CD4-positive, alpha-beta memory T cell (primary cell): ENCODE data around the gene RAB40C. TPM values are rescaled to one million over a fixed set of nuclear protein-coding genes. Genes with fewer than 3 reads are reported as not detected.
"Not testable (repeated sequence)": the region's sequence is repeated elsewhere in the genome, so short reads cannot be mapped to it uniquely, and the experiment has no call there.

Experiments
- CTCF ChIA-PET: fragments of 350-600 bp; sonication (Branson Sonifier 250); formaldehyde crosslinking; loops from one replicate; lab custom pipeline; 2021; ENCODE audit warnings: inconsistent platforms; ENCODE audit not compliant: partially characterized antibody; lab: Charles Lee
- POLR2A ChIA-PET: fragments of 350-600 bp; sonication (Branson Sonifier 250); formaldehyde crosslinking; loops from one replicate; lab custom pipeline; 2021; ENCODE audit not compliant: partially characterized antibody; lab: Charles Lee
- DNase-seq, 5 donors: peaks; one replicate each; pipeline versions ENCODE4 v3.0.0 to v3.0.0-alpha.2; 2020 to 2022; ENCODE audit warnings: mixed read lengths in 1 of 5
- H3K27ac ChIP-seq: one replicate; pipeline ENCODE4 v1.7.0; 2013; ENCODE audit warnings: low read depth, low read length
- H3K27me3 ChIP-seq: 2 replicates; pipeline ENCODE4 v1.7.0; 2013; ENCODE audit warnings: mild to moderate bottlenecking, low read length, moderate library complexity; ENCODE audit not compliant: insufficient read depth
- H3K36me3 ChIP-seq: 2 replicates; pipeline ENCODE4 v1.7.0; 2013; ENCODE audit warnings: mild to moderate bottlenecking, low read length, moderate library complexity; ENCODE audit not compliant: insufficient read depth
- H3K4me1 ChIP-seq: 2 replicates; pipeline ENCODE4 v1.7.0; 2013; ENCODE audit warnings: mild to moderate bottlenecking, low read length, moderate library complexity; ENCODE audit not compliant: insufficient read depth
- H3K4me3 ChIP-seq, 2 donors: one replicate each; pipeline ENCODE4 v1.7.0; 2013; ENCODE audit warnings: low read length in 2 of 2, mild to moderate bottlenecking in 1 of 2
- H3K9me3 ChIP-seq, 2 donors: one replicate each; pipeline ENCODE4 v1.7.0; 2013; ENCODE audit warnings: low read length in 2 of 2, control low read depth in 1 of 2; ENCODE audit not compliant: control insufficient read depth in 1 of 2
- H3K27ac Mint-ChIP-seq, 7 donors: one replicate each; pipeline ENCODE4 v1.8.0; 2020 to 2021; ENCODE audit warnings: mixed read lengths in 7 of 7, mild to moderate bottlenecking in 6 of 7, inconsistent platforms in 3 of 7, moderate library complexity in 3 of 7
- H3K27me3 Mint-ChIP-seq, 2 donors: one replicate each; pipeline ENCODE4 v1.8.0; 2020 to 2021; ENCODE audit warnings: mixed read lengths in 2 of 2
- H3K36me3 Mint-ChIP-seq, 2 donors: one replicate each; pipeline ENCODE4 v1.8.0; 2020 to 2021; ENCODE audit warnings: mixed read lengths in 2 of 2, inconsistent platforms in 1 of 2, mild to moderate bottlenecking in 1 of 2
- H3K4me1 Mint-ChIP-seq, 4 donors: one replicate each; pipeline ENCODE4 v1.8.0; 2020 to 2021; ENCODE audit warnings: mixed read lengths in 4 of 4, mild to moderate bottlenecking in 1 of 4
- H3K4me3 Mint-ChIP-seq, 8 donors: one replicate each; pipeline ENCODE4 v1.8.0; 2020 to 2021; ENCODE audit warnings: mixed read lengths in 8 of 8, mild to moderate bottlenecking in 7 of 8, moderate library complexity in 6 of 8, inconsistent platforms in 3 of 8
- H3K9me3 Mint-ChIP-seq, 8 donors: one replicate each; pipeline ENCODE4 v1.8.0; 2020 to 2021; ENCODE audit warnings: mixed read lengths in 8 of 8, mild to moderate bottlenecking in 5 of 8, inconsistent platforms in 3 of 8, moderate library complexity in 1 of 8
- intact Hi-C: fragments of 100-400 bp; cut with micrococcal nuclease; formaldehyde crosslinking; loops from one replicate; pipeline ENCODE4 v1.15.1; 2023
- polyA plus RNA-seq, 2 donors: library from polyadenylated mRNA; unstranded; fragments of 300-500 nt; fragmentation: Illumina TruSeq; gene quantifications; one replicate each; pipeline ENCODE4 v1.2.3, GENCODE V29; 2021
- total RNA-seq, 2 experiments: library from RNA; stranded (reverse); gene quantifications; one replicate each; pipeline ENCODE4 v1.2.3, GENCODE V29; 2021

RAB40C gene
- total and polyA plus RNA-seq, 4 experiments from 2014 or later, result 6.8 to 25.6 (median 19.9) TPM

GRCh38 chr16:593406-593805 is 3.5 kb downstream of the RAB40C start:
- no peak for DNase-seq
- Mint-ChIP-seq H3K4me1 (peaks cover 22 to 47% (median 27%) of the 10 kb centered on the region in 4 donors), H3K27ac (peak overlapping the region in 2 of 7 donors; percentile 18 to 70), H3K9me3 (peaks cover 0 to 5% (median 0%) of the 10 kb centered on the region in 8 donors), H3K27me3 (no peaks in the 10 kb centered on the region), H3K4me3 (peak overlapping the region in 5 of 8 donors; percentile 24 to 59 (median 39)), H3K36me3 (peaks cover 3 to 22% of the 10 kb centered on the region in 2 donors)
- CTCF ChIA-PET, result no interaction called here
- H3K9me3 ChIP-seq, result no peaks in the 10 kb centered on the region
- no peak overlapping the region for H3K4me3 ChIP-seq
- peaks cover 16% of the 10 kb centered on the region for H3K4me1 ChIP-seq
- POLR2A ChIA-PET, result no interaction called here
- intact Hi-C loops, result no loop called here
- peaks cover 4% of the 10 kb centered on the region for H3K36me3 ChIP-seq
- H3K27me3 ChIP-seq, result no peaks in the 10 kb centered on the region
- H3K27ac ChIP-seq, result no peak overlapping the region

GRCh38 chr16:593807-594206 is 3.9 kb downstream of the RAB40C start:
- H3K27me3 Mint-ChIP-seq, result no peaks in the 10 kb centered on the region
- peaks cover 21 to 45% (median 25%) of the 10 kb centered on the region in 4 donors for H3K4me1 Mint-ChIP-seq
- H3K9me3 Mint-ChIP-seq, result peaks cover 0 to 5% (median 0%) of the 10 kb centered on the region in 8 donors
- DNase-seq, result no peak
- intact Hi-C loops, result no loop called here
- H3K27ac ChIP-seq, result no peak overlapping the region
- peaks cover 4% of the 10 kb centered on the region for H3K36me3 ChIP-seq
- no peaks in the 10 kb centered on the region for H3K27me3 ChIP-seq
- H3K36me3 Mint-ChIP-seq, result peaks cover 3 to 20% of the 10 kb centered on the region in 2 donors
- peak overlapping the region in 4 of 8 donors; percentile 24 to 59 (median 42) for H3K4me3 Mint-ChIP-seq
- ChIA-PET POLR2A (interaction anchor here (1.5 kb wide), 1 partner anchor 43 kb away, joined by 4 read pairs; the partner anchor contains the start of gene METTL26), CTCF (no interaction called here)
- peak overlapping the region in 1 of 7 donors; percentile 70 for H3K27ac Mint-ChIP-seq
- no peak overlapping the region for H3K4me3 ChIP-seq
- no peaks in the 10 kb centered on the region for H3K9me3 ChIP-seq
- peaks cover 15% of the 10 kb centered on the region for H3K4me1 ChIP-seq

GRCh38 chr16:595094-595528 is 5.2 kb downstream of the RAB40C start:
- intact Hi-C loops, result no loop called here
- Mint-ChIP-seq H3K27ac (no peak overlapping the region), H3K36me3 (peaks cover 3 to 15% of the 10 kb centered on the region in 2 donors), H3K4me1 (peaks cover 20 to 45% (median 21%) of the 10 kb centered on the region in 4 donors), H3K27me3 (no peaks in the 10 kb centered on the region), H3K9me3 (peaks cover 0 to 2% (median 0%) of the 10 kb centered on the region in 8 donors), H3K4me3 (no peak overlapping the region)
- H3K36me3 ChIP-seq, result peaks cover 7% of the 10 kb centered on the region
- H3K9me3 ChIP-seq, result no peaks in the 10 kb centered on the region
- H3K27ac ChIP-seq, result no peak overlapping the region
- peaks cover 15% of the 10 kb centered on the region for H3K4me1 ChIP-seq
- no peak for DNase-seq
- CTCF ChIA-PET, result interaction anchor here (1.6 kb wide), 1 partner anchor 14 kb away, joined by 4 read pairs; no protein-coding TSS in a partner anchor
- POLR2A ChIA-PET, result interaction anchor here (1.5 kb wide), 1 partner anchor 42 kb away, joined by 4 read pairs; the partner anchor contains the start of gene METTL26
- no peak overlapping the region for H3K4me3 ChIP-seq
- H3K27me3 ChIP-seq, result no peaks in the 10 kb centered on the region

GRCh38 chr16:595942-596735 is 6.3 kb downstream of the RAB40C start:
- ChIA-PET POLR2A (no interaction called here), CTCF (interaction anchor here (1.6 kb wide), 1 partner anchor 13 kb away, joined by 4 read pairs; no protein-coding TSS in a partner anchor)
- Mint-ChIP-seq H3K9me3 (peaks cover 0 to 2% (median 0%) of the 10 kb centered on the region in 8 donors), H3K27ac (peak overlapping the region in 2 of 7 donors; percentile 37 to 57), H3K4me1 (peaks cover 15 to 39% (median 16%) of the 10 kb centered on the region in 4 donors), H3K27me3 (no peaks in the 10 kb centered on the region), H3K36me3 (peaks cover 3 to 11% of the 10 kb centered on the region in 2 donors), H3K4me3 (no peak overlapping the region)
- Histone ChIP-seq H3K9me3 (no peaks in the 10 kb centered on the region), H3K36me3 (peaks cover 7% of the 10 kb centered on the region), H3K4me1 (peaks cover 7% of the 10 kb centered on the region), H3K27ac (no peak overlapping the region), H3K4me3 (no peak overlapping the region), H3K27me3 (no peaks in the 10 kb centered on the region)
- DNase-seq, result no peak
- intact Hi-C loops, result no loop called here

- intact Hi-C loops, result no loop called here
- Histone ChIP-seq H3K4me3 (no peak overlapping the region), H3K27ac (no peak overlapping the region), H3K4me1 (peaks cover 5% of the 10 kb centered on the region), H3K27me3 (no peaks in the 10 kb centered on the region), H3K36me3 (peaks cover 7% of the 10 kb centered on the region), H3K9me3 (no peaks in the 10 kb centered on the region)
- Mint-ChIP-seq H3K27me3 (no peaks in the 10 kb centered on the region), H3K4me1 (peaks cover 14 to 36% (median 14%) of the 10 kb centered on the region in 4 donors), H3K27ac (peak overlapping the region in 2 of 7 donors; percentile 60 to 68), H3K4me3 (no peak overlapping the region), H3K9me3 (peaks cover 0 to 2% (median 0%) of the 10 kb centered on the region in 8 donors), H3K36me3 (peaks cover 3 to 11% of the 10 kb centered on the region in 2 donors)
- DNase-seq, result no peak
- ChIA-PET POLR2A (no interaction called here), CTCF (interaction anchor here (1.6 kb wide), 1 partner anchor 13 kb away, joined by 4 read pairs; no protein-coding TSS in a partner anchor)
Observed at GRCh38 chr16:596736-597060, 6.8 kb downstream of the RAB40C start.

- H3K4me3 ChIP-seq, H3K36me3 ChIP-seq, H3K27me3 Mint-ChIP-seq, H3K36me3 Mint-ChIP-seq, DNase-seq, H3K4me3 Mint-ChIP-seq, H3K27ac Mint-ChIP-seq, POLR2A ChIA-PET, H3K27me3 ChIP-seq, intact Hi-C loops, H3K4me1 ChIP-seq, CTCF ChIA-PET, H3K9me3 Mint-ChIP-seq, H3K27ac ChIP-seq, H3K9me3 ChIP-seq: not testable (repeated sequence)
- H3K4me1 Mint-ChIP-seq, result peaks cover 11 to 29% (median 13%) of the 10 kb centered on the region in 4 donors
Observed at GRCh38 chr16:597655-598054, 7.8 kb downstream of the RAB40C start.
